GM21737 (cell line): Measurements from ENCODE around the gene CD84.
"Not testable (repeated sequence)": the region's sequence is repeated elsewhere in the genome, so short reads cannot be mapped to it uniquely, and the experiment has no call there.

Experiments
- ATAC-seq: cut with Tn5 transposase; IDR thresholded peaks from one replicate; pipeline ENCODE4 v1.9.1; 2021; ENCODE audit warnings: mild to moderate bottlenecking, moderate library complexity; ENCODE audit not compliant: unreplicated experiment

Gene CD84, protein sequence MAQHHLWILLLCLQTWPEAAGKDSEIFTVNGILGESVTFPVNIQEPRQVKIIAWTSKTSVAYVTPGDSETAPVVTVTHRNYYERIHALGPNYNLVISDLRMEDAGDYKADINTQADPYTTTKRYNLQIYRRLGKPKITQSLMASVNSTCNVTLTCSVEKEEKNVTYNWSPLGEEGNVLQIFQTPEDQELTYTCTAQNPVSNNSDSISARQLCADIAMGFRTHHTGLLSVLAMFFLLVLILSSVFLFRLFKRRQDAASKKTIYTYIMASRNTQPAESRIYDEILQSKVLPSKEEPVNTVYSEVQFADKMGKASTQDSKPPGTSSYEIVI

DNA sequence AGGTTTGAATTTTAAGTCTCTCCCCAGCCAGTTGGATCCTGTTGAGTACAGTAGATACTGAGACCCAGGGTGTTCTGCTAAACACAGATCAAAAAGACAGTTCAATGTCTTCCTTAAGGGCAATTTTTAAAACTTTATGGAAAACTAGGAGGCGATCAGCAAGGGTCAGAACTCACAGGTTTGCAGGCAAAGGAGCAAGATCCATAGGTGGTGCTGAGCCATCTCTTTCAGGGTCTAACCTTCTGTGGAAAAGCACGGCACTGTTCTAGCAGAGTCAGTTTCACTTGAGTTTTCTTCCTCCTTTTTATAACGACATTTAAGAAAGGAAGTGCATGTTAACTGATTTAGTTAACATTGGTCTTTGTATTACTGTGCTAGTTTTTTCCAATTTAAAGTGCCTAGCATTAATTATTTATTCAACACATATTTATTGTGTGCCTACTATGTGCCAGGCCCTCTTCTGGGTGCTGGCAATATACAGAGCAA is at the start of gene CD84:
Gene CD84 (minus strand): TSS at position 281 of the 486 bp plus-strand sequence. CDS start 59 bp downstream, at position 222.
- ATAC-seq = no peak

- no peak for ATAC-seq
Observed at GRCh38 chr1:160628799-160629263, 49.5 kb upstream of the CD84 start.

GRCh38 chr1:160627677-160628289 is 48.5 kb upstream of the CD84 start:
- ATAC-seq = not testable (repeated sequence)

- ATAC-seq = no peak
Observed at GRCh38 chr1:160626509-160627342, 47.4 kb upstream of the CD84 start.

GRCh38 chr1:160625725-160626498 is 46.6 kb upstream of the CD84 start:
- no peak for ATAC-seq

DNA sequence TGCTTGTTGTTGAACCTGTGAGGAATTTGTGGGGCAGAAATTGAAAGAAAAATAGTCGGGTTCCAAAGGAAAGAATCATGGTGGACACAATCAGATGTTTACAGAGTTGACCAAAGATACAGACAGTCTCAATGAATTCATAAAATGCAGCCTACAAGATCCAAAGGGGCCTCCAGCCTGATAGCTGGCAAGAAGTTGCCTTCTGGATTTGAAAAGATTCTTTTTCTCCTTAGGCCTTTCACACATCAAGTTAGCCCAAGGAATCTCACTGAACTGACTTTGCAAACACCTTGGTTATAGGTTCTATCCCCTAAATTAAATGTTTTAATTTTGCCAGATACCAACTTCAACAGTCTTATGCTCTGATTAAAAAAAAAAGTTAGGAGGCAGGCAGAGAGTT is 46.0 kb upstream of the CD84 start:
- ATAC-seq = no peak

DNA sequence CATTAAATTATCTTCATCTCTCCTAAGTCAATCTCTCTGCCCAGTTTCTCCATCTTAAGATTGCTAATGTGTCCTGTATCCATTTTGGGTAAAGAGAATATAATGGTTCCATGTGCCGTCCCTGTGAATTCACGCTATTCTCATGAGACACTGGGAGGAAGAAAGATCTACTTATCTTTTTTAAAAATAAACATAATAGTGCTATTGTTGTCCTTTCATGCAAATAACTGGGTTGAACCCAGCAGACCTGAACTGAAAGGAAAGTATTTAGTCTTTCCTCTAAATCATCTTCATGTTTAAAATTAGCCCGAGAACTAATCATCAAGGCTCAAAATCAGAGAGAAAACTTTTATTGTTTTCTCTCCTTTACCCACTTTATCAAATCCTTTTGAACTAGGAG is 45.2 kb upstream of the CD84 start:
- no peak for ATAC-seq

DNA sequence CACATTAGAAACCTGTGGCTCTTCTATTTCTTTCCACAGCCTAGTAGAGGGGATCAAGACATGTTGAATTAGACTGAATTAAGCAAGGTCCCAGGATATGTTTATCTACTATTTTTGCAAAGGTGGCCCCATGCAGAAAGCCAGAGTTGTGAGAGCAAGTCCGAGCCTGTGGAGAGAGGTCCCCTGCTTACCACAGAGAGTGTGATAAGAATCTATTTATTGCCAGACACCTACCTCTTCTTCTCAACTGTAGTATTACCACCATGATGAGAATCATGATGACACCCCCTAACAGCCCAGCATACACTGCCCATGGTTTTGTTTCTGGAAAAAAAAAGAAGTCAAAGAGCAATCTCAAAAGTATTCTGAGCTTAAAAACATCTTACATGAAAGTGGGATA is 44.6 kb upstream of the CD84 start:
- ATAC-seq = no peak

DNA sequence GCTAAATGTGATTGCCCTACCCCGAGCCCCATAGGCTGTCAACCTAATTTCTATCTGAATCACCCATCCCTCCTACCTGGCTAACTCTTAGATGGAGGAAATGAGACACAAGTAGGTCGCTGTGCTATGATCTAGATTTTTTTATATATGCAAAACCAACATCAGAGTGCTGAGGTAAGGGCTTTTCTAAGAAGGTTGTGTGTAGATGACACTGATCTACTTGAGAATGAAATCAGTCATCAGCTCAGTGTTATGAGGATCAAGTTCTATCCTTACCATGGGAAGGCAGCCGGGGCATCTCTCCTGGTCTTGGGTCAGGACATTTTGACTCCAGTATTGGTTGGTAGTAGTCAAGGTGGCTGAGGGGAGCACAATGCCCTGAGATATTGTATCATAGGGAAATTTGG is 43.9 kb upstream of the CD84 start:
- ATAC-seq = no peak

- no peak for ATAC-seq
Observed at GRCh38 chr1:160622501-160623226, 43.4 kb upstream of the CD84 start.

DNA sequence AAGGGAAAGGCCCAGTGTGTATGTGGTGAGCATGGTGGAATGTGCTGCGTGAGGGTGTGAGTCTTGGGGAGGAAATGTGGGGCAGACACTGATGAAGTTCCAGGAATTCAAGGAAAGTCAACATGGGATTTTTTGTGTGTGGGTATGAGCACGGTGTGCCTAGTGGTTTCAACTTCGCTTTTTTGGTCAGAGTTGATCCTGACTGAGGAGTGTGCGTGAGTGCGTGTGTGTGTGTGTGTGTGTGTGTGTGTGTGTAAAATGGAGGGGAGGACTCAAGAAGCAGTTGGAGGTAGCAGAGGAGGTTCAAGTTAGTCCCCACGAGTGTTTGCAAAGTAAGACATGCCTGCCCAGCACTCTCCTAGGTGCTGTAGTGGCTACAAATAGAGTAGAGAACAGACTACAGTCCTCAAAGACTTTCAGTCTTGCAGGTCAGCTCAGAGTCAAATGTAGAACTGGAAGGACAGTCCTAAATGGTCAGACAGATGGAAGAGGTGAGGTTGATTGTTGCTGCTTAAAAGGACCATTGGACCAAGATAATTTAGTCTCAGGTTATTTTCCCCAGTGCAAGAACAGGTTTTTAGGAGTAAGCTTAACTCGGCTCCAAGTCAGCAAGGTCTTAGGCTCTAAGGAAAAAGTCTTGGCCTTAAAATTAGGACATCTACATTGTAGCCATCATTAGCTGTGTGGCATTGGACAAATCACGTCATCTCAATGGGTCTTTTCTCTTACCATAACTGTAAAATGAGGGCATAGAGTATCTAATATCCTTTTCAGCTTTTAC is 42.5 kb upstream of the CD84 start:
- ATAC-seq = no peak

- ATAC-seq = no peak
Observed at GRCh38 chr1:160620942-160621632, 41.8 kb upstream of the CD84 start.

DNA sequence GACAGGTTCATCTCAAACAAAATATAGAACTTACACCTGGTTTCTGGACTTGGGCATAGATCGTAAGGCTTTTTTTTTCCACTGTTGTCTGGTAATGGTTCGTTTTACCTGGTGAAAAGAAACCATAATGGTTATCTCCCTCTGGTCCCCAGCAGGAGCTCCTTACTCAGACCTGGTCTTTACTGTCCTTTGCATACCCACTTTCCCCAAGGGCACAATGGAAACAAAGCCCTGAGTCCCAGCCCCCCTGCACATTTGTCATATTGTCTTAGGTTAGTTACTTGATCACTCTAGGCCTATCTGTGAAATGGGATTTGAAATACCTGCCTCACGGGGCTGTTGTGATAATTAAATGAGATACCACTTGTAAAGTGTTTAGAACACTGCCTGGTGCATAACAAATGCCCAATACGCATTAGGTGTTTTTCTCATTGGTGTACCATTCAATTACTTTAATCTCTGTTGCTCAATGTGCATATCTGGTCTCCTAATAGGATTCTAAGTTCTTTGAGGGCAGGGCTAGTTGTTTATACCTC is 40.5 kb upstream of the CD84 start:
- ATAC-seq = no peak

DNA sequence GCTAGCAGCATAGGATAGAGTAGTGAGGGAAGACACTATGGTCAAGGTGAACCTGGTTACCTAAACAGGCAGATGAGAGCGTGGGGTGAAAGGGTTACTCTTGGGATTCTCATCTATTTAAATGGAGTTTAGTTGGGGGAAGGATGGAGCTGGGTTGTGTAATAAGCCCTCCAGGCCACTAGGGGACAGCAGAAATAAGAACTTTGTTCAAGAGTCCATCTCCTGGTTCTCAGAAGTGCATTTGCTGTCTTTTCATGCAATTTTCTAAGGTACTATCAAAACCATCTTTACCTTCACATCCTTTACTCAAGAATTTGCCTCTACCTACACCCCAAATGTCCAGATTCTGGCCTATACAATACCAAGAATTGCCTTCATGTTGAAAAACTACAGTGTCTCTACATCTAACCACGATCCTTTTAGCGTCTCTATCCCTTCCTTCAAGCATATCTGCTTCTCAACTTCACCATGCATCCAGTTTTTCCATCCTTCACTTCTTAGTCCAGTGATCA is 39.5 kb upstream of the CD84 start:
- no peak for ATAC-seq

GRCh38 chr1:160618327-160618726 is 39.0 kb upstream of the CD84 start:
- ATAC-seq = no peak

- no peak for ATAC-seq
Observed at GRCh38 chr1:160615660-160616059, 36.4 kb upstream of the CD84 start.

- no peak for ATAC-seq
Observed at GRCh38 chr1:160614410-160614809, 35.1 kb upstream of the CD84 start.

- no peak for ATAC-seq
Observed at GRCh38 chr1:160612613-160613218, 33.4 kb upstream of the CD84 start.
